HEK293 (cell line): Measurements from ENCODE around the gene CACNA1C.

Experiments used
- ATF2 ChIP-seq: fragments of 450-650 bp; formaldehyde crosslinking; IDR thresholded peaks from 2 replicates; pipeline ENCODE4 v1.5.1; 2016; ENCODE audit warnings: missing biosample characterization, missing genetic modification characterization, low read depth
- PRDM4 ChIP-seq: fragments of 450-650 bp; formaldehyde crosslinking; IDR thresholded peaks from 2 replicates; pipeline ENCODE4 v1.5.1; 2017; ENCODE audit warnings: missing biosample characterization, missing genetic modification characterization
- ZNF140 ChIP-seq: fragments of 450-650 bp; formaldehyde crosslinking; IDR thresholded peaks from 2 replicates; pipeline ENCODE4 v1.5.1; 2016; ENCODE audit warnings: missing biosample characterization, missing genetic modification characterization
- ZNF521 ChIP-seq: fragments of 450-650 bp; formaldehyde crosslinking; IDR thresholded peaks from 2 replicates; pipeline ENCODE4 v1.5.1; 2017; ENCODE audit warnings: missing biosample characterization, mild to moderate bottlenecking, missing genetic modification characterization
- ZNF529 ChIP-seq: fragments of 450-650 bp; formaldehyde crosslinking; IDR thresholded peaks from 2 replicates; pipeline ENCODE4 v1.5.1; 2017; ENCODE audit warnings: missing genetic modification characterization, missing biosample characterization; ENCODE audit not compliant: insufficient replicate concordance
- ZNF596 ChIP-seq: fragments of 450-650 bp; IDR thresholded peaks from 2 replicates; pipeline ENCODE4 v1.5.0; 2018; ENCODE audit warnings: missing biosample characterization, mild to moderate bottlenecking, missing genetic modification characterization, moderate library complexity
- TF ChIP-seq, protein P1 (sequence below): fragments of 450-650 bp; formaldehyde crosslinking; IDR thresholded peaks from 2 replicates; pipeline ENCODE4 v1.5.1; 2016; ENCODE audit warnings: missing biosample characterization, missing genetic modification characterization
- TF ChIP-seq, protein P2 (sequence below): fragments of 450-650 bp; formaldehyde crosslinking; IDR thresholded peaks from 2 replicates; pipeline ENCODE4 v1.5.1; 2016; ENCODE audit warnings: missing biosample characterization, missing genetic modification characterization
- TF ChIP-seq, protein P3 (sequence below): fragments of 450-650 bp; IDR thresholded peaks from 2 replicates; pipeline ENCODE4 v1.5.1; 2018; ENCODE audit warnings: missing biosample characterization, mild to moderate bottlenecking, missing genetic modification characterization

GRCh38 chr12:2244013-2244861, 191.4 kb downstream of the CACNA1C start:
- no peak for TF ChIP-seq ZNF521 (tag by site-specific recombination)
- no peak for TF ChIP-seq ZNF596 (tag by site-specific recombination)
- TF ChIP-seq PRDM4 (tag by site-specific recombination): no peak
- no peak for TF ChIP-seq ZNF529
- TF ChIP-seq, protein P1, sequence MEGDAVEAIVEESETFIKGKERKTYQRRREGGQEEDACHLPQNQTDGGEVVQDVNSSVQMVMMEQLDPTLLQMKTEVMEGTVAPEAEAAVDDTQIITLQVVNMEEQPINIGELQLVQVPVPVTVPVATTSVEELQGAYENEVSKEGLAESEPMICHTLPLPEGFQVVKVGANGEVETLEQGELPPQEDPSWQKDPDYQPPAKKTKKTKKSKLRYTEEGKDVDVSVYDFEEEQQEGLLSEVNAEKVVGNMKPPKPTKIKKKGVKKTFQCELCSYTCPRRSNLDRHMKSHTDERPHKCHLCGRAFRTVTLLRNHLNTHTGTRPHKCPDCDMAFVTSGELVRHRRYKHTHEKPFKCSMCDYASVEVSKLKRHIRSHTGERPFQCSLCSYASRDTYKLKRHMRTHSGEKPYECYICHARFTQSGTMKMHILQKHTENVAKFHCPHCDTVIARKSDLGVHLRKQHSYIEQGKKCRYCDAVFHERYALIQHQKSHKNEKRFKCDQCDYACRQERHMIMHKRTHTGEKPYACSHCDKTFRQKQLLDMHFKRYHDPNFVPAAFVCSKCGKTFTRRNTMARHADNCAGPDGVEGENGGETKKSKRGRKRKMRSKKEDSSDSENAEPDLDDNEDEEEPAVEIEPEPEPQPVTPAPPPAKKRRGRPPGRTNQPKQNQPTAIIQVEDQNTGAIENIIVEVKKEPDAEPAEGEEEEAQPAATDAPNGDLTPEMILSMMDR (tag by site-specific recombination): no peak
- no peak for TF ChIP-seq ATF2 (tag by site-specific recombination)
- TF ChIP-seq, protein P2, sequence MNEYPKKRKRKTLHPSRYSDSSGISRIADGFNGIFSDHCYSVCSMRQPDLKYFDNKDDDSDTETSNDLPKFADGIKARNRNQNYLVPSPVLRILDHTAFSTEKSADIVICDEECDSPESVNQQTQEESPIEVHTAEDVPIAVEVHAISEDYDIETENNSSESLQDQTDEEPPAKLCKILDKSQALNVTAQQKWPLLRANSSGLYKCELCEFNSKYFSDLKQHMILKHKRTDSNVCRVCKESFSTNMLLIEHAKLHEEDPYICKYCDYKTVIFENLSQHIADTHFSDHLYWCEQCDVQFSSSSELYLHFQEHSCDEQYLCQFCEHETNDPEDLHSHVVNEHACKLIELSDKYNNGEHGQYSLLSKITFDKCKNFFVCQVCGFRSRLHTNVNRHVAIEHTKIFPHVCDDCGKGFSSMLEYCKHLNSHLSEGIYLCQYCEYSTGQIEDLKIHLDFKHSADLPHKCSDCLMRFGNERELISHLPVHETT: no peak
- TF ChIP-seq ZNF140 (tag by site-specific recombination): no peak
- TF ChIP-seq, protein P3, sequence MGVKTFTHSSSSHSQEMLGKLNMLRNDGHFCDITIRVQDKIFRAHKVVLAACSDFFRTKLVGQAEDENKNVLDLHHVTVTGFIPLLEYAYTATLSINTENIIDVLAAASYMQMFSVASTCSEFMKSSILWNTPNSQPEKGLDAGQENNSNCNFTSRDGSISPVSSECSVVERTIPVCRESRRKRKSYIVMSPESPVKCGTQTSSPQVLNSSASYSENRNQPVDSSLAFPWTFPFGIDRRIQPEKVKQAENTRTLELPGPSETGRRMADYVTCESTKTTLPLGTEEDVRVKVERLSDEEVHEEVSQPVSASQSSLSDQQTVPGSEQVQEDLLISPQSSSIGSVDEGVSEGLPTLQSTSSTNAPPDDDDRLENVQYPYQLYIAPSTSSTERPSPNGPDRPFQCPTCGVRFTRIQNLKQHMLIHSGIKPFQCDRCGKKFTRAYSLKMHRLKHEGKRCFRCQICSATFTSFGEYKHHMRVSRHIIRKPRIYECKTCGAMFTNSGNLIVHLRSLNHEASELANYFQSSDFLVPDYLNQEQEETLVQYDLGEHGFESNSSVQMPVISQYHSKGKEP (tag by site-specific recombination): peak; percentile 11; the same call in 1 of the 2 replicates
